GM19438 (cell line): ENCODE measurements around the gene MIOX.

Experiments
- ATAC-seq: cut with Tn5 transposase; IDR thresholded peaks from one replicate; pipeline ENCODE4 v1.9.1; 2021; ENCODE audit warnings: low read depth; ENCODE audit not compliant: unreplicated experiment

MIOX gene

DNA sequence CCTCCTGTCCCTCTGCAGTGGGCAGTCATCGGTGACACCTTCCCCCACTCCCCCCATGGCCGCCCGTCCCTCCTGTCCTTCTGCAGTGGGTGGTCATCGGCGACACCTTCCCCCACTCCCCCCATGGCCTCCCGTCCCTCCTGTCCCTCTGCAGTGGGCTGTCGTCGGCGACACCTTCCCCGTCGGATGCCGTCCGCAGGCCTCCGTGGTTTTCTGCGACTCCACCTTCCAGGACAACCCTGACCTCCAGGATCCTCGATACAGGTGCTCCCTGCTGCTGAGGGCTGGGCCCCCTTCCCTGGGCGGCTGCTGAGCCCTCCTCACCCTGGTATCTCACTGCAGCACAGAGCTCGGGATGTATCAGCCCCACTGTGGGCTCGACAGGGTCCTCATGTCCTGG, 2.2 kb downstream of the MIOX start:
- no peak for ATAC-seq

DNA sequence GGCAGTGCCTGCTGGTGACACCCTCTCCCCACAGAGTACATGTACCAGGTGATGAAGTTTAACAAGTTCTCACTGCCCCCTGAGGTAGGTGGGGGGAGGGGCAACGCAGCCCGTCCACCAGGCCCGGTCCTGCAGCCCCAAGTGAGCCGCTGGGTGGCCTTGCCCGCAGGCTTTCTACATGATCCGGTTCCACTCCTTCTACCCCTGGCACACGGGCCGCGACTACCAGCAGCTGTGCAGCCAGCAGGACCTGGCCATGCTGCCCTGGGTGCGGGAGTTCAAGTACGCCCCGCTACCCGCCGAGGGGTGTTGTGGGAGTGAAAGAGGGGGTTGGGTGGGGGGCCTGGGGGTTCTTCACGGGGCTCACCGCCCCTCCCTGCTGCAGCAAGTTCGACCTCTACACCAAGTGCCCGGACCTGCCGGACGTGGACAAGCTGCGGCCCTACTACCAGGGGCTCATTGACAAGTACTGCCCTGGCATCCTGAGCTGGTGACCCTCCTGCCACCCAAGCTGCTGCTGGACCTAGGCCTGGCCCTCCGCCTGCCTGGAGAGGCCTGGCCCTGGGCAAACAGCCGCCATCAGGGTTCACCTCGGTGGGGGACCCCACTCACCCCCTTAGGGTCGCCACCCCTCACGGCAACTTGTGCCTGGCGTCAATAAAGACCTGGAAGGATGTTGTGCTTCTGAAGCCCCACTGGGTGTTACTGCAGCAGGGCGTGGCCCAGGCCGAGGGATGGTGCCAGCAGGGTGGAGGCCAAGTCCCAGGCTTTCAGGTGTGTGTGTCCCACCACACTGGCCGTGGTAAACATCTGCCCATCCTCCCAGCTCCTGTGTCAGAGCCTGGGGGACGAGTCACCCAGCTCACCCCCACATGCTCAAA, 2.9 kb downstream of the MIOX start:
- no peak for ATAC-seq

DNA sequence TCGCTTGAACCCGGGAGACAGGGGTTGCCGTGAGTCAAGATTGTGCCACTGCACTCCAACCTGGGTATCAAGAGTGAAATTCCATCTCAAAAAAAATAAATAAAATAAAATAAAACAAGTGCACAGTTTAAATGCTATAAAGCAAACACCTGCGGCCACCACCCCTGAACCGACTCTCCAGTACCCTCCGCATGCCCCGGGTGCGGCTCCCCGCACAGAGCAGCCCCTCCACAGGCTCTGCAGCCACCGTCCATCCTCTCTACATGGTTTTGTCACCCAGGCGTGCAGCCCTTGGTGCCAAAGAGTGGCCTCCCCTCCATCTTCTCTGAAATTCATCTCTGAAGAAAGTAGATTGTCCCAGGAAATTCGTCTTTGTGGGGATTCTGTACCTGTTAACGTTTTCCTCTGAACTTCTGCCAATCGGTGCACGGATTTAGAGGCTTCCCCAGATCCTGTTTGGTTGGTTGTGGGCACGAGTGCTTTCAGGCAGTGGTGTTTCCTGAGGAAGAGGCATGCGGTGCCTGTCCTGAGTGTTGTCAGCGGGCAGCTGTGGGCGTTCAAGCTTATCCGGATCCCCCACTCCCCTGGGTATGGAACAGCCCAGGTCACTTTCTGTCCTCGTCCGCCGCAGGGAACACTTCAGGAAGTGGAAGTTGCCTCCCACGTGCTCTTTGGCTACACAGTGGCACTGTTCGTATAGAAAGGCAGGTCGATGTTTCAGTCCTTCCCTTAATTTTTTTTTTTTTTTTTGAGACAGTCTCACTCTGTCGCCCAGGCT, 4.1 kb downstream of the MIOX start:
- no peak for ATAC-seq

DNA sequence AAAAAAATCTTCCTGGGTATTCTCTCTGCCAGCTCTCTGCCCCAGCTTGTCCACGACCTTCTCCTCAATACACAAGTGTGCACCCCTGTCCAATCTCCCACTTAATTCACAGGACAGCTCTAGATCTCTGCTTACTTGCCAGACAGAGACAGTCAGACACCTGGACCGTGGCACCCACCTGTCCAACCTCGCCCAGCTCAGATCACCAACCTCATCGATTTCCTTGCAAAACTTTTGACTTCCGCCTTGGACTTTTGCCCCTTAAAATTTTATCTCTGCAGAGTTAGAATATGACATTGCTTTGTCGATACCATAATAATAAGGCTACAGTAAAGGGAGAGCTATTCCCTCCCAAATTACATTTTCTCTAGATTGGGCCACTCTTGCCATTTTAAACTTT, 10.4 kb downstream of the MIOX start:
- ATAC-seq: no peak

DNA sequence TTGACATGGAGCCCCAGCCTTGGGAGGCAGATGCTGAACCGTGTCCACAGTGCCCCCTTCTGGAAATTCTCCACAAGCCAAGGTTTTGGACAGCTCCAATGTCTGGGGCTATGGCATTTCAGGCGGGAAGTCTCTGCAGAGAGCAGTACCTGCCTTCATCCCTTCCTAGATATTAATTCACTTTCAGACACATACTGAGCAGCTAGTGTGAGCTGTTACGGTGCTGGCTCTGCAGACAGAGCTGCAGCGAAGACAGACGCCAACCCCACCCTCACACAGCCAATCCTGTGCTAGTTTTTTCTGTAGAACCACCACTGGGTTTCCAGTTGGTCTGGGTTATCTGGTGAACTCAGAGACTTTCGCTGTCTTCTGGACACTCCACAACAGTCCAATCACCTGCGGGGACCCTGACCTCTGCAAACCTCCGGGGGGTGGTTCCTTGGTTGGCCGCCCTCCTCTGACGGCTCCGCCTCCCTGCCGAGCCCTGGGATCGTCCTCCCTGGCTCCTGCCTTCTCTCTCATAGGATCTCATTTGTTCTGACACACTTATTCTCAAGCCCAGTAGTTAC, 11.7 kb downstream of the MIOX start:
- ATAC-seq: no peak

DNA sequence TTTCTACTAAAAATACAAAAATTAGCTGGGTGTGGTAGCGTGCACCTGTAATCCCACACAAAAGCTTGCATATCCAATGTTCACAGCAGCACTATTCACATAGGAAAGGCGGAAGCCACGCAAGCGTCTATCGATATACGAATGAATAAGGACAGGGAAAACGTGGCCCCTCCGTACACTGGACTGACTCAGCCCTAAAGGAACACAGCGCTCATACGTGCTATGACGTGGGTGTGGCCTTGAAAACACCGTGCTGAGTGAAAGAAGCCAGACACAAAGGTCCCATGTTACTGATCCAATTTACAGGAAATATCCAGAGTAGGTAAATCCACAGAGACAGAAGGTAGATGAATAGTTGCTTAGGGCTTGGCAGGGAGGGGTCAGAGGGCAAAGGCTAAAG, 13.8 kb downstream of the MIOX start:
- no peak for ATAC-seq

DNA sequence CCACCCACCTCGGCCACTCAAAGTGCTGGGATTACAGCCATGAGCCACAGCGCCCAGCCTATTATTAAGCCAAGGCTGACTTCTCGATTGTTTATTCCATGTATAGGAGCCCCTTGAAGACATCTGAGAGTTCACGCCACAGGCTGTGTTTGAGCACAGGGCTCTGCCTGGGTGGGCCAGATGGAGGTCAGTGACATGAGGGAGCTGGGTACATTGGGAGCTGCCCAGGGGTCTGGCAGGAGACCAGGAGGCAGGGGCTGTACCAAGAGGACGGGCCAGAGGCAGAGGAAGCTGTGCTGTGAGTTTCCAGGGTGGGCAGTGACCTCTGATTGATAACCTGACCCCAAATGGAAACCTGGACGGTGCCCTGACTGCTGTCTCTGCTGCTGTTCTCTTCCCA, 15.4 kb downstream of the MIOX start:
- no peak for ATAC-seq

DNA sequence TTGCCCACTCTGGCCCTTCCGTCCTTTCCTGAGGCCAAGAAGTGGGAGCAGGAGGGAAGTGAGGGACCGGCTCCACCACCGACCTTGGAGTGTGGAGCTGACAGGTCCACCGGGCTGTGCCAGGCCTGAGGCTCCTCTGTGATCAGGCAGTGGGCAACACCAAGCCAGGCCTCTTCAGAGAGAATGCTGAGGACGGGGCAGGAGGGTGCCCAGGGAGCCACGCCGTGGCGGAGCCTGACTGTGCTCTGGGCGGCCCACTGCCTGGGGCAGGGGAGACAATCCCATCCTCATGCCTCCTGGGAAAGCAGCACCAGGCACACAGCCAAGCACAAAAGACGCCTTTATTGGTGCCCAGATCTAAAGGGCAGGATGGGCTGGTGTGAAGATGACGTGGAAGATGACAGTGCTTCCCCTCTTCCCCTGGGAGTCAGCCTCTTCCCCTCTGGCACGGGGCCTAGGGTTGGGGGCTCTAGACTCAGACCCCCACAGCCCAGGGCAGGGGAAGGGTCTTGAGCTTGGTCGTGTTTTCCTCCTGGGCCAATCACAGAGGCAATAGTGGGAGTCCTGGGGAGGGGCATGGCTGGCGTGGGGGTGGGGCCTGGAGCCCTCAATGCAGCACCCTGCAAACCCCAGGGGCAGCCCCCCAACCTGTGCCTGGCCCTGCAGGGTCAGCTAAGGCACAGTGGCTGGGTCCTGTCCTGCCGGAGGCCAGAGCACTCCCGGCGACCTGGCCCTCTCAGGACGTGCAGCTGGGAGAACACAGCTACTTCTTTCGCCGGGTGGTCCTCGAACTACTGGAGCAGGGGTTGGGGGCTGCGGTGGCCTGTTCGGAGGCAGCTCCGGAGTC, 16.2 kb downstream of the MIOX start:
- no peak for ATAC-seq

DNA sequence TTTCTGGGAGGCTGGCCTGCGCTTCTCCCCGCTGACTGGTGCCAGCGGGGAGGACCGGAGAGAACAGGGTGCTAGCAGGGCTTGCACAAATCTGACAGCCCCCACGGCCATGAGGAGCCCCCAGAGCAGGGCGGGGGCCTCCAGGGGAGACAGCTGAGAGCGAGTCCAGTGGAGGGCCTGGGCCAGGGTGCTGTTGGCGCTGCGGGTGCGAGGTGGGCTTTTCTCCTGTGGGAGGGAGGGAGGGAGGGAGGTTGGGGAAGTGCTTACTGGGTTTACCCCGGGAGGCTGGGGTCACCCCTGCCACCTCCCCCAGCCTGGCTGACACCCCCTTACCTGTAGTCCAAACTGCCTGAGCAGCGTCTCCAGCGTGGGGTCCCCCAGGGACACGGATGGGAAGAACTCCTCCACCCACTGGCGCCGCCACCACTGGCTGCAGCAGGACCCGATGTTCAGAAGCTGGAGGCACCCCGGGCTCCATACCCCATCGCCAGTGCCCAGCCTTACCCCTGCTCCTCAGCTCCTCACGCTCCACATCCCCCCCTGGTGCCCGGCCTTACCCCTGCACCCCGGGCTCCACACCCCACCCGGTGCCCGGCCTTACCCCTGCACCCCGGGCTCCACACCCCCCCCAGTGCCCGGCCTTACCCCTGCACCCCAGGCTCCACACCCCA, 17.0 kb downstream of the MIOX start:
- no peak for ATAC-seq

DNA sequence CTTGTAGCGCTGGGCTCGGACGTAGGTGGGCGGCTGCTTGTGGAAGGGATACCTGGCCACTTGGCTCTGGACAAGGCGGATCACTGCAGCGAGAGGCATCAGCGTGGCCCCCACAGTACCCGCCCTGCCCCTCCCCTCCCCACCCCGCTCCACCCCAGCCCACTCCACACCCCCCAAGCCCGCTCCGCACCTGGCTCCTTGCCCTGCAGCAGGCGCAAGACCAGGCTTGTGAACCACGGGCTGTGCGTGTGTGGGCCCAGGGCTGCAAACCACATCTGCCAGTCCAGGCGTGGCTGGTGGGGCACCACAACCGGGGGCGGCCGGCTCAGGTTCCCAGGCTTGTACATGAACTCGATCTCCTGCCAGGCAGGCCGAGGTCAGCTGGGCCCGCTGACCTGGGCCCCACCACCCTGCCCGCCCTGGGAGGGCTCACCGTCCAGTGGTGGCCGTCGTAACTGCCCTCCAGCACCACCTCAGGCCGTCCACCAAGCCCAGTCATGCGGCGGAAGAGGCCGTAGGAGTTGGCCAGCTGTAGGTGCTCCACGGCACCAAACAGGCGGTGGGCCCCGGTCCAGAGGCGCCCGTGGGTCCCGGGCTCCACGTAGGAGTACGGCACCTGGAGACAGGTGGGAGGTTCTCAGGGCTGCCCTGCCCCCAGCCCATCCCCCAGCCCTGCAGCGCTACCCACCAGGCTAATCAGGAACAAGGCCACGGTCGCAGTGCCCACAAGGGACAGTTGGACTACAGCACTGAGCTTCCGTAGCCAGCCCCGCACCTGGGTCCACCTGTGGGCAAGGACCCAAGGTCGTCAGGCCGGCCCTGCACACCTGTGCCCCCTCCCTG, 17.9 kb downstream of the MIOX start:
- ATAC-seq: no peak

DNA sequence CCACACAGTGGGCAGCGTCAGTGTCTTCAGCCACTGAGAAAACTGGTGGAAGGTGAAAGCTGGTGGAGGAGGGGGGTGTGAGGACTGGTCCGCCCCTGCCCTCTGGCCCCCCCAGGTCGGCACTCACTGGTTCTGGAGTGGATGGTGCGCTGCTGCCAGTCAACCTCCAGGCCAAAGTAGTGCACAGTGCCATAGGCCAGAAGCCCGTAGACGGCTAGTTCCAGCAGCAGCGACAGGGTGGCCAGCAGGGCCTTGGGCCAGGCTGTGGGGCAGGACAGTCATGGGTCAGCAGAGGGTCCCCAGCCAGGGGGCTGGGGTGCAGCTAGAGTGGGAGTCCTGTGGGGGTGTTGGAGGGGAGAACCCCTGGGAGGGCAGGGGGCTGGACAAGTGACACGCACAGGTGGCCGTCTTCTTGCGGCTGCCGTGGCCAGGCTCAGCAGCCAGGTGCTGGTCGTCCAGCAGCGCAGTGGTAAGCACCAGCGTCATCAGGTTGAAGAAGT, 18.7 kb downstream of the MIOX start:
- ATAC-seq: no peak

DNA sequence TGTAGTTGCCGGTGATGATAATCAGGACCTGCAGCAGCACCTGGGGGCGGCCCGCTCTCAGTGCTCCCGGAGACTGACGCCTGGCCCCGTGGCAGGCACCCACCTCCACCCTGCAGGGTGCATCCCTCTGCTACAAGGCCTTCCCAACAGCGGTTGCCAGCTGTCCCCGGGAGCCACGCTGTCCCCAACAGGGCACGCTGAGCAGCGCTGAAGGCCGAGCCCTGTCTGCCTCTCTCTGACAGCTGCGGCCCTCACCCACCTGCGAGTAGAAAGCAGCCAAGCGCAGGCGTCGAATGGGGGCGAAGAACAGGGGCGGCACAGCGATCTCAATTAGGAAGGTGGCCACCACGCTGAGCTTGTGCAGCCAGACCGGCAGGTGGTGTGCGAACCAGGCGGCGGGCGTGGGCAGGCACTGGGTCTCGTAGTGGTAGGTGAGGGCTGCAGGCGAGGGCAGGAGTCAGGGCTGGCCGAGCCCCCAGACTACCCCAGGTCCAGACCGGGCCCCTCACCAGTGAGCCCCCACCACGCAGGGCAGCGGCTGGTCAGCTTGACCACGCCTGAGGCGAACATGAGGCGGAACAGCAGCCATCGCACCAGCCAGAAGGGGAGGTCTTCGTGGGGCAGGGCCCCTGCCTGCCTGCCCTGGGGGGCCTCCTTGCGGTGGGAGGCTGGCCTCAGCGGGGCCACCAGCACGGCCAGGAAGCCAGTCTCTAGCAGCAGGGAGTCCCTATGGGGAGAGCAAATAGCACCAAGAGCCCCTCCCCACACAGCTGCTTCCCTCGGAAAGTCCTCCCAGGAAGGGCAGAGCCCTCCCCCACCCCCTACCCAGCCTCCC, 19.3 kb downstream of the MIOX start:
- no peak for ATAC-seq

DNA sequence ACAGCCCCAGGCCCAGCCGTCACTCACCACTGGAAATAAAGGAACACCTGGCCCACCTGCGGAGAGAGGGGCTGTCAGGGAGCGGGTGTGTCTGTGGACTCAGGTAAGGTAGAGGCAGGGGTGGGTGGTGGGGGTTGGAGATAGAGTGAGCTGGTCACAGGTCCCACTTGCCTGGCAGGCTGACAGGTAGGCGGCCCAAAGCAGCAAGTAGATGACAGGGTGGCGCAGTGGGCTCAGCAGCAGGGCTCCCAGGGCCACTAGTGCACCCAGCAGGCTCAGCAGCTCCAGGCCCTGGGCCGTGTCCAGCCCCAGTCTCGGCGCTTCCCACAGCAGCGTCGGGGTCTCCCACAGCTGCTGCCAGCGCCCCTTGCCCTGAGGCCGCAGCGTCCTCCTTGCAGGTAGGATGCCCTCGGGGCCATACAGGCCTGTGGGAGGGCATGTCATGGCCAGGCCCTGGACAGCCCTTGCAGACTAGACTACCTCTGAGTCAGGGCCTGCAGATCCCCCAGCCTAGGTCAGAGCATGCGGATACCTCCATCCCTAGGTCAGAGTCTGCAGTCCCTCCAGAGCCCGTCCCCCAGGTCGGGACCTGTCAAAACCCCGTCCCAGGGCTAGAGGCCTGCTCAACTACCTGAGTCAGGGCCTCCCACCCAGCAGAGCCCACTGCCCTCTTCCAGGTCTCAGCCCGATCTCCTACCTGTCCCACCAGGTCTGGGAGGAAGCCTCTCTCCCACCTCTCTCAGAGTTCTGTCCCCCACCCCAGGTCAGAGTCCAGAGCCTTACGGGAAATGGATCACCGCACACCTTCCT, 20.2 kb downstream of the MIOX start:
- peak; percentile 11 for ATAC-seq

DNA sequence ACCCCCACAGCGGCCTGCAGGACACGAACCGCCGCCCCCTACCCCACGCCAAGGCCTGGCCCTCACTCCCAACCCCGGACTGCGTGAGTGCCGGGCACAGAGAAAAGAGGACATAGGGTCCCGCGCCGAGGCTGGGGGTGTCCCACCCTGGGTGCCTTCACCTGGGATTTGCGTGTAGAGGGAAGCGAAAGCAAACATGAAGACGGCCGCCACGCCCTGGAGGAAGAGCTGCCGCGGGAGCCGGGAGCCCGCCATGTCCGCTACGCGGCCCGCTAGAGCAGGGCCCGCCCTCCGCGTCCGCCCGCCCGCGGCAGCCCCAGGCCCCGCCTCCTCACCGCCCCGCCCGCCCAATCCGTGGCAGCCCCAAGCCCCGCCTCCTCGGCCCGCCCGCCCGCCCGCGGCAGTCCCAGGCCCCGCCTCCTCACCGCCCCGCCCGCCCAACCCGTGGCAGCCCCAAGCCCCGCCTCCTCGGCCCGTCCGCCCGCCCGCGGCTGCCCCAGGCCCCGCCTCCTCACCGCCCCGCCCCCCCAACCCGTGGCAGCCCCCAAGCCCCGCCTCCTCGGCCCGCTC, 20.8 kb downstream of the MIOX start, which contains the start of gene LMF2:
Gene LMF2 (minus strand): TSS at position 282 of the 570 bp plus-strand sequence. CDS start 27 bp downstream, at position 255.
- peak; percentile 56 for ATAC-seq

DNA sequence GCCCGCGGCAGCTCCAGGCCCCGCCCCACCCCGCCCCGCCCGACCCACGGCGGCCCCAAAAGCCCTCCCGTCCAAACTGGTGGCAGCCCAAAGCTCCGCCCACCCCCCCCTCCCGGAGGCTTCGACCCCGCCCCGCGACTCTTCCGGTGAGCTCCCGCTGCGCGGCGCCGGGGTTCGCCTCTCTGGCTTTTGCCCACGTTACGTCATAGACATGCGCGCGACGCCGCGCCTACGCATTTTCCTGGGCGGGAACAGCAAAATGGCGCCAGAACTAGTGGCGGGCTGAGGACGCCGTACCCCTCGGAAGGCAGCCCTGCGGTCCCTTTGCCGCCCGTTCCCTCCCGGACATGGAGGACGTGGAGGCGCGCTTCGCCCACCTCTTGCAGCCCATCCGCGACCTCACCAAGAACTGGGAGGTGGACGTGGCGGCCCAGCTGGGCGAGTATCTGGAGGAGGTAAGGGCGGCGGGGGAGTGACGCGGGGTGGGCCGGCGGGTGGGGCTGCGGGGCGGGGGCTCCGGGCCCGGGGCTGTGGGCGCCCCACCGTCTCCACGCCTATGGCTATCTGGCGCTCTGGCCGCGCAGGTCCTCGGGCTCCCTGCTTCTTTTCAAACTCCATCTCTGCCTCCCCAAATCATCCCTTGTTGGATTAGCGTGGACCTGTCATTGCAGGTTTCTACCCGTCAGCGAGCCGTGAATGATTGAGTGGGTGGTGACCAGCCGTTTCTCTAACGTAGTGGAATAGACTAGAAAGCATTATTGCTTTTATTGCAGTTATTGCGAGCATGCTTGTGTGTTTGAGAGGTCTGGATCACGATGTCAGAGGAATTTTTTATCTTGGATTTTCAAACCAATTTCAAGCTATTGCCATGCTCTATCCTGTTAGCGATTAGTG, 21.6 kb downstream of the MIOX start, which contains the start of gene NCAPH2:
Gene NCAPH2 (plus strand): TSS at position 234 of the 894 bp plus-strand sequence. CDS start 114 bp downstream, at position 348.
- ATAC-seq: peak; percentile 55

DNA sequence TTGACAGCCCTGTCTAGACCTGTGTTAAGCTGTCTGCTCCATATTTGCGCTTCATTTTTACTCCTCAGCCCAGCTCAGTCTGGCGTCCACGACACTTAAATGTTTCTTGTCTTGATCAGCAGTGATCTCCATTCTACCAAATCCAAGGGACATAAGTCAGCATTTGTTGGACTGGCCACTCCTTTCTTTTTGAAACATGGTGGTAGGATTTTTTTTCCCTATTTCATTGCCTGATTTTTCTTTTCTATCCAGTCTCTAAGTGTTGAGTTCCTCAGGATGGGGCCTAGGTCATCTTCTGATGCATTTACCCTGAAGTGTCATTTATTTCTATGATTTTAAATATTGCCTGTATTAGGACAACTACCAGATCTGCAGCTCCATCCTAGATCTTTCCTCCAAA, 22.2 kb downstream of the MIOX start:
- no peak for ATAC-seq
